NCI-H460 (cell line): ENCODE results near the gene PSPH. TPM values are rescaled to one million over a fixed set of nuclear protein-coding genes. Genes with fewer than 3 reads are reported as not detected.

Source experiments
- small RNA-seq, 2 experiments: library from RNA; depleted of rRNA; stranded (forward); fragments of <200 nt; gene quantifications; one replicate each; pipeline ENCODE3, GENCODE V24; 2014
- total RNA-seq: library from RNA; depleted of rRNA; stranded (reverse); fragments of >200 nt; shearing (Covaris generic); gene quantifications from 2 replicates; pipeline ENCODE4 v1.2.3, GENCODE V29; 2014; rRNA removed

The PSPH gene
- total RNA-seq, 1 experiment from 2014 or later, result 50.0 TPM

Small RNA genes lying within 50 kb of the gene (small RNA-seq; reads per million reads assigned to genes)
- 0.02 to 1.1 reads per million in 2 experiments for gene SNORA15
- gene SNORA22B, result 0 to 0.10 reads per million in 2 experiments

Other genes starting within 250 kb of the PSPH start
- gene SEPTIN14, start 188.7 kb downstream of the PSPH start, total RNA-seq, result not detected in 2 replicates
- gene ZNF713, start 164.0 kb downstream of the PSPH start, total RNA-seq, result 0.69 and 0.74 TPM in 2 replicates
- 9.8 and 13.9 TPM in 2 replicates for gene MRPS17, start 99.6 kb downstream of the PSPH start, total RNA-seq
- gene NIPSNAP2, start 86.9 kb downstream of the PSPH start, total RNA-seq, result 32.7 and 38.1 TPM in 2 replicates
- 134 and 137 TPM in 2 replicates for gene CCT6A, start 321 bp upstream of the PSPH start, total RNA-seq
- gene SUMF2, start 12.8 kb upstream of the PSPH start, total RNA-seq, result 81.5 and 99.4 TPM in 2 replicates
- gene PHKG1, start 41.5 kb upstream of the PSPH start, total RNA-seq, result not detected in 2 replicates
- 141 and 167 TPM in 2 replicates for gene CHCHD2, start 55.0 kb upstream of the PSPH start, total RNA-seq
- not detected in 2 replicates for gene NUPR2, start 65.0 kb upstream of the PSPH start, total RNA-seq